Osteoblast (primary cell): ENCODE results near the gene DUSP16. TPM values are rescaled to one million over a fixed set of nuclear protein-coding genes. Genes with fewer than 3 reads are reported as not detected.

Source experiments
- DNase-seq: peaks from one replicate; pipeline ENCODE4 v3.0.0; 2011; ENCODE audit warnings: low spot score, mixed read lengths; ENCODE audit not compliant: insufficient read length; ENCODE audit errors: missing footprints
- H2AFZ ChIP-seq: 2 replicates; pipeline ENCODE4 v1.6.0; 2011; ENCODE audit warnings: mild to moderate bottlenecking, low read length
- H3K27ac ChIP-seq: 2 replicates; pipeline ENCODE4 v1.5.1; 2011; ENCODE audit warnings: mild to moderate bottlenecking, low read depth, low read length, moderate library complexity
- H3K27me3 ChIP-seq: 2 replicates; pipeline ENCODE4 v1.6.0; 2012; ENCODE audit warnings: mild to moderate bottlenecking, control low read depth, inconsistent platforms, low read length, moderate library complexity; ENCODE audit not compliant: insufficient read depth
- H3K36me3 ChIP-seq: 2 replicates; pipeline ENCODE4 v1.5.1; 2011; ENCODE audit warnings: mild to moderate bottlenecking, low read length, control low read depth, moderate library complexity; ENCODE audit not compliant: insufficient read depth
- H3K4me1 ChIP-seq: 2 replicates; pipeline ENCODE4 v1.5.1; 2011; ENCODE audit warnings: mild to moderate bottlenecking, low read length, control low read depth, moderate library complexity; ENCODE audit not compliant: insufficient read depth
- H3K4me2 ChIP-seq: 2 replicates; pipeline ENCODE4 v1.6.0; 2011; ENCODE audit warnings: mild to moderate bottlenecking, low read length; ENCODE audit not compliant: insufficient read depth
- H3K4me3 ChIP-seq: fragments of 200-600 bp; sonication (generic); 3 replicates; pipeline ENCODE4 v1.5.1; 2012; ENCODE audit warnings: mild to moderate bottlenecking, low read length, inconsistent platforms; ENCODE audit not compliant: insufficient read depth
- H3K79me2 ChIP-seq: 2 replicates; pipeline ENCODE4 v1.6.0; 2012; ENCODE audit warnings: mild to moderate bottlenecking, low read length, control low read depth, inconsistent platforms; ENCODE audit not compliant: insufficient read depth
- H3K9me3 ChIP-seq: 2 replicates; pipeline ENCODE4 v1.5.1; 2011; ENCODE audit warnings: low read depth, low read length, control low read depth
- H4K20me1 ChIP-seq: 2 replicates; pipeline ENCODE4 v1.6.0; 2012; ENCODE audit warnings: mild to moderate bottlenecking, low read length, control low read depth; ENCODE audit not compliant: insufficient read depth
- total RNA-seq: library from RNA; depleted of rRNA; stranded (reverse); fragments of >200 nt; gene quantifications from 2 replicates; pipeline ENCODE4 v1.2.3, GENCODE V29; 2012
- TF ChIP-seq, protein P1 (sequence below): IDR thresholded peaks from 2 replicates; pipeline ENCODE4 v1.5.1; 2011; ENCODE audit warnings: mild to moderate bottlenecking, low read depth, low read length, moderate library complexity; ENCODE audit errors: extremely low read depth

Gene DUSP16
- total RNA-seq, 1 donor = 5.1 TPM

DNA sequence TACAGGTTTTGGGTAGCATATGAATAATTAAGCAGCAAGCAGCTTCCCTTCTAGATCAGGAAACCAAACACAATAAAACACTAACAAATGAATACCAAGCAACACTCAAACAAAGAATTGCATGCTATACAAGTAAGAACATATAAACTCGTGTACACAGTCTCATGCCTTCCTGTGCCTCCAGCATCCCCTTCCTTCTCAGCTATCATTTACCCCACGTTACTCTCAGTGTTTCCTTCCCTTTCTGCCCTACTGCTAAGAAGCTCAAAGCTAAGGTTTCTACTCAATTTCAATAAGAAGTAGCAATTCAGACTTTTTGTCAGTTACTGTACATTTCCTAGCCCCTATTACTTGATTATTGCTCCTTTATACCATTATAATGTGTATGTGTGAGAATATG is 81.0 kb downstream of the DUSP16 start:
- no peak overlapping the region for H3K4me3 ChIP-seq
- no peaks in the 10 kb centered on the region for H3K27me3 ChIP-seq
- H3K36me3 ChIP-seq = peaks cover 16% of the 10 kb centered on the region
- H3K4me1 ChIP-seq = no peaks in the 10 kb centered on the region
- no peaks in the 10 kb centered on the region for H3K79me2 ChIP-seq
- no peaks in the 10 kb centered on the region for H3K9me3 ChIP-seq
- H4K20me1 ChIP-seq = no peaks in the 10 kb centered on the region
- TF ChIP-seq, protein P1, sequence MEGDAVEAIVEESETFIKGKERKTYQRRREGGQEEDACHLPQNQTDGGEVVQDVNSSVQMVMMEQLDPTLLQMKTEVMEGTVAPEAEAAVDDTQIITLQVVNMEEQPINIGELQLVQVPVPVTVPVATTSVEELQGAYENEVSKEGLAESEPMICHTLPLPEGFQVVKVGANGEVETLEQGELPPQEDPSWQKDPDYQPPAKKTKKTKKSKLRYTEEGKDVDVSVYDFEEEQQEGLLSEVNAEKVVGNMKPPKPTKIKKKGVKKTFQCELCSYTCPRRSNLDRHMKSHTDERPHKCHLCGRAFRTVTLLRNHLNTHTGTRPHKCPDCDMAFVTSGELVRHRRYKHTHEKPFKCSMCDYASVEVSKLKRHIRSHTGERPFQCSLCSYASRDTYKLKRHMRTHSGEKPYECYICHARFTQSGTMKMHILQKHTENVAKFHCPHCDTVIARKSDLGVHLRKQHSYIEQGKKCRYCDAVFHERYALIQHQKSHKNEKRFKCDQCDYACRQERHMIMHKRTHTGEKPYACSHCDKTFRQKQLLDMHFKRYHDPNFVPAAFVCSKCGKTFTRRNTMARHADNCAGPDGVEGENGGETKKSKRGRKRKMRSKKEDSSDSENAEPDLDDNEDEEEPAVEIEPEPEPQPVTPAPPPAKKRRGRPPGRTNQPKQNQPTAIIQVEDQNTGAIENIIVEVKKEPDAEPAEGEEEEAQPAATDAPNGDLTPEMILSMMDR = no peak
- H3K27ac ChIP-seq = no peak overlapping the region
- H3K4me2 ChIP-seq = no peak overlapping the region
- DNase-seq = no peak
- no peak overlapping the region for H2AFZ ChIP-seq

DNA sequence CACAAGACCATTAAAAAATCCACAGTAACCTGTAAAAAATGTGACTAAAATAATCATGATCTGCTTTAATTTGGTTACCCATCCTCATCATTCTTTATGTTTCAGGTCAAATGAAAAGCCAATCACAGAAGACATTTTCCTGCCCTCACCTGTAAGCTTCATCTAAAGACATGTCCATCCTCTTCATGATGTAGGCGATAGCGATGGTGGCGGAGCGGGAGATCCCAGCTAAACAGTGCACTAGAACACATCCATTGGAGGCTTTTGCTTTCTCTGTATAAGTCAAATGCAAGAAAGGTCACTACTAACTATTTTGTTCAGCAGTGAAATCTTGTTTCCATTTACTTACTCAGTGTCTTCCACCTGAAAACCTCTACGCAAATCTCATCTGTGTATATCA is 82.6 kb downstream of the DUSP16 start:
- Histone ChIP-seq H3K9me3 (no peaks in the 10 kb centered on the region), H3K27ac (no peak overlapping the region), H3K4me3 (no peak overlapping the region), H2AFZ (no peak overlapping the region), H3K4me2 (no peak overlapping the region), H4K20me1 (no peaks in the 10 kb centered on the region), H3K27me3 (no peaks in the 10 kb centered on the region), H3K79me2 (no peaks in the 10 kb centered on the region), H3K36me3 (peaks cover 24% of the 10 kb centered on the region), H3K4me1 (no peaks in the 10 kb centered on the region)
- TF ChIP-seq, protein P1 = no peak
- no peak for DNase-seq

DNA sequence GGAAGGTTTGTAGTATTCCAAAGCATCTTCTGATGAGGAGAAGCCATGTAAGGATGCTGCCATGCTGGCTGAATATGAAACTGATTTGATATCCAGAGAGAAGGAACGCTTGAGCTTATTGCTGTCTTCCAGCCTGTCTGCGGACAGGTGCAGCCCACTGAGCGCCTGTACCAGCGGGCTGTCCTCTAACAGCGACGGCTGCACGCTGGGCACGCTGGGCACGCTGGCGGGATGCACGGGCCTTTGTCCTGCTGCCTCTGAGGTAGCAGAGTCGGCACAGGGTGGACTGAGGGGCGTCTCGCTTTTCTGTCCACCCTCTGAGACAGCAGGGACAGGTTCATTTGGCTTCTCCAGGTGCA is 85.2 kb downstream of the DUSP16 start:
- Histone ChIP-seq H4K20me1 (peaks cover 3% of the 10 kb centered on the region), H3K27me3 (no peaks in the 10 kb centered on the region), H3K4me3 (no peak overlapping the region), H3K36me3 (peaks cover 24% of the 10 kb centered on the region), H3K9me3 (no peaks in the 10 kb centered on the region), H3K4me1 (no peaks in the 10 kb centered on the region), H2AFZ (no peak overlapping the region), H3K4me2 (no peak overlapping the region), H3K27ac (no peak overlapping the region), H3K79me2 (no peaks in the 10 kb centered on the region)
- DNase-seq = no peak
- TF ChIP-seq, protein P1 = no peak

DNA sequence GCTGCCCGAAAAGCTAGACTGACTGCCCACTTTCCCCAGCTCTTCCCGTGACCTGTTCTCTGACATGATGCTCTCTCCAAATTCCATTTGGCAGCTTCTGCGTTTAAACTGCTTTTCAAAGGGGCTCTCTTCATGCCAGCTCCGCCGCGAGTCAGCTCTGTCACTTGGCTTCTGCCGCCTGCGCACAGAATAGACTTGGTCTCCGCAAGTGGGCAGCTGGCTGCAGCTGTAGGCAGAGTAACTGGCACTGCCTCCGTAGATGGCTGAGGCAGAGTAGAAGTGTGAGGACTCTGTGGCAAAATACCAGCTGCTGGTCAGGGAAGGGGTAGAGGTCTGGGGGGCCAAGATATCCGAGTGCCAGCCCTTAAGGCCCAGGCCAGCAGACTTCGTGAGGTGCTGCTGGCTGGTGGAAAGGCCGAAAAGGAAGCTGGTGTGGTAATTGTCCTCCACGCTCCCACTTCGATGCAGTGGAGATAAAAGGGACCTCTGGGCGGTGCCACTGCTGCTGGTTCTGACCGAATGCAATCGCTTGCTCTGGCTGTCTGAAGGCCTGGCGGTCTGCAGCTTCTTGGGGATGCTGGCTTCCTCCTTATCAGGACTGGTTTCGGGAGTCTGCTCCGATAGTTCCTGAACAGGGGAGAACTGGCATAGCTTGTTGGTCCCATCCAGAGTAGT is 85.7 kb downstream of the DUSP16 start:
- TF ChIP-seq, protein P1 = no peak
- Histone ChIP-seq H3K9me3 (no peaks in the 10 kb centered on the region), H3K4me2 (no peak overlapping the region), H3K4me3 (no peak overlapping the region), H2AFZ (no peak overlapping the region), H3K27ac (no peak overlapping the region), H3K79me2 (no peaks in the 10 kb centered on the region), H3K36me3 (peaks cover 24% of the 10 kb centered on the region), H3K27me3 (no peaks in the 10 kb centered on the region), H3K4me1 (no peaks in the 10 kb centered on the region), H4K20me1 (peaks cover 3% of the 10 kb centered on the region)
- no peak for DNase-seq
